B cell (primary cell): ENCODE data around the gene ARHGAP6.

Experiments
- CTCF ChIP-seq: fragments of 200-600 bp; IDR thresholded peaks from one replicate; pipeline ENCODE4 v1.8.0; 2022; ENCODE audit warnings: antibody characterized with exemption, mild to moderate bottlenecking
- EZH2 ChIP-seq: IDR thresholded peaks from 2 replicates; pipeline ENCODE4 v1.6.1; 2012; ENCODE audit warnings: borderline replicate concordance, low read depth, mild to moderate bottlenecking, moderate library complexity, low read length; ENCODE audit not compliant: insufficient read depth, poor library complexity, severe bottlenecking

DNA sequence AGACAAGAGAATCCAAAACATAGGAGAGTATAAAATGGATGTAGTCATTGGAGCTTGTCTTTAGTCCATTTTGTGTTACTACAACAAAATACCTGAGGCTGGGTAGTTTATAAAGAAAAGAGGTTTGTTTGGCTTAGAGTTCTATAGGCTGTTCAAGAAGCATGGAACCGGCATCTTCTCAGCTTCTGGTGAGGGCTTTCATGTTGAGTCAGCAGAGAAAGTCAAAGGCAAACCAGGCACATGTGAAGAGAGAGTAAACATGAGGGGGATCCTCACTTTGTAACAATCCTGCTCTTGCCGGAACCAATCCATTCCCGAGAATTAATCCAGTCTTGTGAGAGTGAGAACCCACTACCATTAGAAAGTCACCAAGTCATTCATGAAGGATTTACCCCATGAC lies 562.7 kb downstream of the ARHGAP6 start:
- no peak for TF ChIP-seq CTCF
- no peak for TF ChIP-seq EZH2
